Heart left ventricle (tissue), 16 donors: Measurements from ENCODE around the gene ANKRD34A. TPM values are rescaled to one million over a fixed set of nuclear protein-coding genes. Genes with fewer than 3 reads are reported as not detected.
A peak's percentile ranks its signal among the peaks of the same experiment; 100 is the strongest.

Experiments used
- ATAC-seq, 4 donors: fragments of 200-7000 bp; cut with Tn5 transposase; one replicate each; pipeline ENCODE4 v1.9.1; 2020 to 2022; ENCODE audit warnings: moderate library complexity in 4 of 4, mild to moderate bottlenecking in 3 of 4, moderate number of reproducible peaks in 1 of 4
- DNase-seq, 5 donors: peaks; one replicate each; pipeline ENCODE4 v3.0.0-alpha.2; 2020
- H3K27ac ChIP-seq, 12 donors: fragments of 200-600 bp; sonication (generic) in 4 of 12; one replicate each; pipeline versions ENCODE4 v1.5.0 to v1.8.0; 2016 to 2022; ENCODE audit warnings: mild to moderate bottlenecking in 2 of 12
- H3K27me3 ChIP-seq, 9 donors: fragments of 200-600 bp; sonication (generic) in 2 of 9; one replicate each; pipeline versions ENCODE4 v1.5.1 to v1.8.0; 2016 to 2022; ENCODE audit warnings: mild to moderate bottlenecking in 3 of 9
- H3K36me3 ChIP-seq, 9 donors: fragments of 200-600 bp; sonication (generic) in 2 of 9; one replicate each; pipeline versions ENCODE4 v1.5.0 to v1.8.0; 2018 to 2022; ENCODE audit warnings: mild to moderate bottlenecking in 2 of 9
- H3K4me1 ChIP-seq, 12 donors: fragments of 200-600 bp; sonication (generic) in 4 of 12; one replicate each; pipeline versions ENCODE4 v1.5.0 to v1.8.0; 2016 to 2022; ENCODE audit warnings: mild to moderate bottlenecking in 3 of 12
- H3K4me3 ChIP-seq, 12 donors: fragments of 200-600 bp; sonication (generic) in 4 of 12; one replicate each; pipeline versions ENCODE4 v1.5.0 to v1.8.0; 2017 to 2022; ENCODE audit warnings: mild to moderate bottlenecking in 9 of 12, moderate library complexity in 4 of 12
- H3K9me3 ChIP-seq, 12 donors: fragments of 200-600 bp; sonication (generic) in 4 of 12; one replicate each; pipeline versions ENCODE4 v1.5.0 to v1.8.0; 2016 to 2022; ENCODE audit warnings: mild to moderate bottlenecking in 1 of 12
- CTCF ChIP-seq, 12 donors: fragments of 200-600 bp; sonication (generic) in 4 of 12; IDR thresholded peaks; one replicate each; pipeline versions ENCODE4 v1.5.0 to v1.8.0; 2018 to 2022; ENCODE audit warnings: antibody characterized with exemption in 12 of 12, mild to moderate bottlenecking in 5 of 12
- POLR2A ChIP-seq, 2 donors: fragments of 450-650 bp; IDR thresholded peaks; one replicate each; pipeline ENCODE4 v1.6.1; 2017; ENCODE audit warnings: antibody characterized with exemption in 2 of 2, mild to moderate bottlenecking in 2 of 2, moderate library complexity in 2 of 2
- WGBS, 4 donors: extraction: QIAGEN DNeasy Blood & Tissue Kit in 2 of 4; methylation state at CpG; one replicate each; pipeline versions ENCODE4 v1.1.5 to v1.1.7; 2013 to 2018; 5-methylcytosine and 5-hydroxymethylcytosine counted together
- intact Hi-C, 10 donors: fragments of 100-400 bp; cut with DNase I; formaldehyde crosslinking; loops; one replicate each; pipeline versions ENCODE4 v1.11.1 to v1.14.2; 2022
- polyA plus RNA-seq, 2 donors: library from polyadenylated mRNA; stranded (reverse); fragments of 200-250 nt; gene quantifications; one replicate each; pipeline ENCODE4 v1.2.3, GENCODE V29; 2013
- total RNA-seq, 9 donors: library from RNA; depleted of rRNA in 2 of 9; stranded (reverse); fragments of >200 nt in 2 of 9; fragmentation: NEBNext Ultra II Directional in 3 of 9; extraction: Animal tissue kit (Norgen Biotek cat#: 25700) in 3 of 9; gene quantifications; one replicate each; pipeline versions ENCODE4 v1.1.0 to v1.2.4, GENCODE V29; 2016 to 2023
- donor health status: ischemic (EF 13 %, LVEDD 7.1; RV severe dilation, severe dysfunction).
- donor health status: healthy with polysubstance abuse.
- donor health status: DM: no; HTN: yes; CAD: no.
- donor health status: DM: no; HTN: no; CAD: no.
- donor health status: ischemic (EF 25% LVEDD 6.9; RV normal size, moderate dysfunction).
- donor health status: ischemic (EF 25% LVEDD 5.7; RV mildly dilated, moderate dysfunction).
- donor health status: healthy.
- donor health status: DM: yes; HTN: yes; CAD: no.
- donor health status: ischemic (EF 35%, LVEDD 5.7; RV mildly dilated, moderate dysfunction).
- donor health status: nonischemic (EF 11% LVEDD 7.7; RV severe dilation, severe dysfunction).
- donor health status: DM: yes; HTN: yes; CAD: no.
- donor health status: PGD.
- donor health status: ischemic (EF 29% LVEDD 5.4; RV normal size, mild dysfunction).
- donor health status: nonischemic (EF 23%, LVEDD 6.1; RV moderate dilation, normal function).

ANKRD34A gene
- total and polyA plus RNA-seq, 11 donors, result 0.65 to 3.5 (median 1.7) TPM

- TF ChIP-seq POLR2A (IDR thresholded peaks at IDR 0.05), result peak in 1 of 2 donors; percentile 28
- TF ChIP-seq CTCF (IDR thresholded peaks at IDR 0.05), result no peak
- no peaks in the 10 kb centered on the region for H3K9me3 ChIP-seq
- peak overlapping the region; percentile 68 to 98 (median 96) for H3K27ac ChIP-seq
- DNase-seq (peak in 1 of 5 donors; percentile 70), ATAC-seq (peak; percentile 31 to 43 (median 36))
- WGBS, 4 donors, result 3 to 16% (median 11%) methylated on average over 5 of the region's 5 CpGs
- intact Hi-C loops, result loop anchor here in 1 of 10 donors (5.0 kb wide), 1 partner anchor 37 kb away; the partner anchor contains the start of genes ANKRD34A and POLR3GL
- no peaks in the 10 kb centered on the region for H3K27me3 ChIP-seq
- peak overlapping the region in 11 of 12 donors; percentile 11 to 94 (median 64) for H3K4me3 ChIP-seq
- peaks cover 3 to 60% (median 26%) of the 10 kb centered on the region in 12 donors for H3K4me1 ChIP-seq
- H3K36me3 ChIP-seq, result peaks cover 3 to 13% (median 11%) of the 10 kb centered on the region in 9 donors
These were observed 35.1 kb upstream of the ANKRD34A start for GRCh38 chr1:145999321-146000024.

- intact Hi-C loops, result loop anchor here in 4 of 10 donors (1.0 to 5.0 kb wide), 4 partner anchors 9 to 35 kb away; partner anchors contain the start of genes ANKRD34A (in 1 of the 4) and POLR3GL (in 1 of the 4)
- Histone ChIP-seq H3K36me3 (peaks cover 10 to 31% (median 29%) of the 10 kb centered on the region in 9 donors), H3K27ac (peak overlapping the region; percentile 94 to 100 (median 96)), H3K9me3 (no peaks in the 10 kb centered on the region), H3K27me3 (no peaks in the 10 kb centered on the region), H3K4me1 (peaks cover 3 to 64% (median 35%) of the 10 kb centered on the region in 12 donors), H3K4me3 (peak overlapping the region; percentile 56 to 94 (median 80))
- 9 to 22% (median 10%) methylated on average over 3 of the region's 3 CpGs for WGBS, 4 donors
- no peak for ATAC-seq
- no peak for TF ChIP-seq POLR2A (IDR thresholded peaks at IDR 0.05)
- TF ChIP-seq CTCF (IDR thresholded peaks at IDR 0.05), result peak in 1 of 12 donors; percentile 28
- DNase-seq, result no peak
These were observed 33.3 kb upstream of the ANKRD34A start for GRCh38 chr1:145997718-145998023.

DNA sequence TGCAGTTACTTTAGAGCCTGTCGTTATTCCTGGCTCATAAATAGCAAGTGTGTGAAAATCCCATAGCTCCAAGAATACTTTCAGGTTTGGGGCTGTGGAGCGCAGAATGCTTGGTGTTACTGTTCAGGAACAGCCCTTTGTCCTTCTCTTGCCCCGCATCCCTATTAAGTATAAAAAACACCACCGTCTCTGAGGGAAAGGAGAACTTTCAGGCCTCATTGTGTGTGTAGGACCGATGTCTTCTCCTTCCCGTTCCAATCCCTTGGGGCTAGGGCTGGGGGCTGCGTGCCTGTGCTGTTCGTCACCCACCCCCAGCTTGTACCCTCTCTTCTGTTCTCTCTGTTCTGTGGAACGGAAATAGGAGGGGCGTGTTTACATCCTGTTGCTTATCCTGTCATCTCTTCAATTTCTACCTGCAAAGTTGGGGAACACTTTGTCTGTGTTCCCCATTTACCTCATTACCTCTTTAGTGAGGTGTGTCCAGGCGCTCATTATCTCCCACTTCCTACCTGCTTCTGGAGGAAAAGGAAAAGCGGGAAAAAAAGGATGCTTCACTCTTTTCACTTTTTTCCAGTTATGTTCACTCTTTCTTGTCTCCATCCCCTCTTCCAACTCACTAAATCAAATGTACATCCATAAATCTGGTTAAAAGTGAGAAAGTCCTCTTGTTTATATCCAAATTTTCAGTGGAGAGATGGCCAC is 32.8 kb upstream of the ANKRD34A start:
- H3K27ac ChIP-seq, result peak overlapping the region; percentile 94 to 100 (median 96)
- H3K4me3 ChIP-seq, result peak overlapping the region; percentile 56 to 94 (median 80)
- intact Hi-C loops, result loop anchor here in 4 of 10 donors (1.0 to 5.0 kb wide), 4 partner anchors 9 to 35 kb away; partner anchors contain the start of genes ANKRD34A (in 1 of the 4) and POLR3GL (in 1 of the 4)
- peaks cover 3 to 69% (median 40%) of the 10 kb centered on the region in 12 donors for H3K4me1 ChIP-seq
- H3K36me3 ChIP-seq, result peaks cover 10 to 36% (median 34%) of the 10 kb centered on the region in 9 donors
- TF ChIP-seq POLR2A (IDR thresholded peaks at IDR 0.05), result no peak
- no peak for TF ChIP-seq CTCF (IDR thresholded peaks at IDR 0.05)
- no peaks in the 10 kb centered on the region for H3K9me3 ChIP-seq
- DNase-seq (peak in 4 of 5 donors; percentile 48 to 73 (median 68)), ATAC-seq (peak; percentile 23 to 36 (median 28))
- no peaks in the 10 kb centered on the region for H3K27me3 ChIP-seq
- 7 to 9% (median 8%) methylated on average over 12 of the region's 12 CpGs for WGBS, 4 donors
